Medulla oblongata (tissue), 1 donor: ENCODE results near the gene JUNB.

Experiments used
- DNase-seq: peaks from one replicate; pipeline ENCODE4 v3.0.0-alpha.2; 2015; ENCODE audit errors: extremely low spot score

Gene JUNB

GRCh38 chr19:12774588-12775555 lies 16.4 kb upstream of the JUNB start, which contains the start of gene HOOK2:
HOOK2 (minus strand) TSS chr19:12775552; CDS start chr19:12775449, 103 bp downstream.
- DNase-seq, result no peak

GRCh38 chr19:12777217-12778016 lies 13.9 kb upstream of the JUNB start:
- DNase-seq, result peak; percentile 84

- DNase-seq, result peak; percentile 43
Observed at GRCh38 chr19:12778017-12778904, 13.0 kb upstream of the JUNB start.

- no peak for DNase-seq
Observed at GRCh38 chr19:12778905-12779161, 12.5 kb upstream of the JUNB start.

GRCh38 chr19:12779162-12779993 lies 11.9 kb upstream of the JUNB start:
- peak; percentile 46 for DNase-seq

GRCh38 chr19:12782174-12782423 lies 9.2 kb upstream of the JUNB start:
- DNase-seq, result no peak

GRCh38 chr19:12782424-12783290 lies 8.6 kb upstream of the JUNB start:
- peak; percentile 86 for DNase-seq

- DNase-seq, result no peak
Observed at GRCh38 chr19:12783291-12783848, 7.9 kb upstream of the JUNB start.

- peak; percentile 17 for DNase-seq
Observed at GRCh38 chr19:12783849-12784393, 7.4 kb upstream of the JUNB start.

GRCh38 chr19:12784394-12784870 lies 6.9 kb upstream of the JUNB start:
- no peak for DNase-seq

- DNase-seq, result no peak
Observed at GRCh38 chr19:12784871-12785430, 6.3 kb upstream of the JUNB start.

GRCh38 chr19:12785431-12786031 lies 5.8 kb upstream of the JUNB start:
- peak; percentile 79 for DNase-seq

GRCh38 chr19:12786141-12786870 lies 5.0 kb upstream of the JUNB start:
- DNase-seq, result peak; percentile 87

- peak; percentile 31 for DNase-seq
Observed at GRCh38 chr19:12786952-12787351, 4.3 kb upstream of the JUNB start.

- DNase-seq, result no peak
Observed at GRCh38 chr19:12787458-12787857, 3.8 kb upstream of the JUNB start.

- DNase-seq, result peak; percentile 36
Observed at GRCh38 chr19:12788042-12788681, 3.1 kb upstream of the JUNB start.

GRCh38 chr19:12788682-12789097 lies 2.6 kb upstream of the JUNB start:
- peak; percentile 84 for DNase-seq
